Keratinocyte (primary cell): ENCODE results near the gene ANGEL1.

Experiments
- EZH2 ChIP-seq: IDR thresholded peaks from one replicate; pipeline ENCODE4 v1.6.1; 2012; ENCODE audit warnings: inconsistent platforms, mild to moderate bottlenecking, low read length, moderate library complexity
- TF ChIP-seq, protein P1 (sequence below), 3 experiments: IDR thresholded peaks in 1 of 3; conservative IDR thresholded peaks in 1 of 3; optimal IDR thresholded peaks in 1 of 3; 2 replicates in 2 of 3; 3 replicates in 1 of 3; pipeline versions ENCODE3 to v1.5.1; 2011; ENCODE audit warnings: low read length in 3 of 3, mild to moderate bottlenecking in 3 of 3, moderate library complexity in 2 of 3, control low read depth in 1 of 3, inconsistent platforms in 1 of 3; ENCODE audit not compliant: insufficient read depth in 2 of 3; ENCODE audit errors: extremely low read depth in 1 of 3

DNA sequence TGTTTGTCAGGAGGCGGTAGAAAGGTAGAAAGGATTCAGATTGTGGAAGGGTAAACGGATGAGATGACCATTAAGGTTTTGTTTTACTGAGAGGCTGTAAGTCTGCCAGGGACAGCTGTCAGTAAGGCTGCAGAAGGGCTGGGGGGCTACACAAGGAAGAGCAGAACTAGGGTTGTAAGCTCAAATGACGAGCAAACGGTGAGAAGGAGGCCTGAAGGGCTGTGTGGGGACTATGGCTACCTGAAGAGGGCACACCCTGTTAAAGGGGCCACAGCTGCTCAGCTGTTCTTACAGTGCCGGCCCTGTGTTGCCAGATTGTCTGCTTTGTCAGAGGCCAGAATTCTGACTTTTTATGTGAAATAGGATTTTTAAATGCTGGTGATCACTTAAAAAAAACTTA is 32.3 kb downstream of the ANGEL1 start:
- no peak for TF ChIP-seq EZH2
- TF ChIP-seq, protein P1, sequence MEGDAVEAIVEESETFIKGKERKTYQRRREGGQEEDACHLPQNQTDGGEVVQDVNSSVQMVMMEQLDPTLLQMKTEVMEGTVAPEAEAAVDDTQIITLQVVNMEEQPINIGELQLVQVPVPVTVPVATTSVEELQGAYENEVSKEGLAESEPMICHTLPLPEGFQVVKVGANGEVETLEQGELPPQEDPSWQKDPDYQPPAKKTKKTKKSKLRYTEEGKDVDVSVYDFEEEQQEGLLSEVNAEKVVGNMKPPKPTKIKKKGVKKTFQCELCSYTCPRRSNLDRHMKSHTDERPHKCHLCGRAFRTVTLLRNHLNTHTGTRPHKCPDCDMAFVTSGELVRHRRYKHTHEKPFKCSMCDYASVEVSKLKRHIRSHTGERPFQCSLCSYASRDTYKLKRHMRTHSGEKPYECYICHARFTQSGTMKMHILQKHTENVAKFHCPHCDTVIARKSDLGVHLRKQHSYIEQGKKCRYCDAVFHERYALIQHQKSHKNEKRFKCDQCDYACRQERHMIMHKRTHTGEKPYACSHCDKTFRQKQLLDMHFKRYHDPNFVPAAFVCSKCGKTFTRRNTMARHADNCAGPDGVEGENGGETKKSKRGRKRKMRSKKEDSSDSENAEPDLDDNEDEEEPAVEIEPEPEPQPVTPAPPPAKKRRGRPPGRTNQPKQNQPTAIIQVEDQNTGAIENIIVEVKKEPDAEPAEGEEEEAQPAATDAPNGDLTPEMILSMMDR (optimal IDR thresholded peaks at IDR 0.05 in 1 of 3, IDR thresholded peaks at IDR 0.05 in 1 of 3, conservative IDR thresholded peaks at IDR 0.05 in 1 of 3; ENCODE audit: extremely low read depth in 1 of 3, insufficient read depth in 2 of 3, low read length in 3 of 3), result no peak
